ENCODE data around the gene ZSCAN4. TPM values are rescaled to one million over a fixed set of nuclear protein-coding genes. Genes with fewer than 3 reads are reported as not detected.

Gene ZSCAN4
- total RNA-seq, 4 donors from 2014 or later, result not detected

GRCh38 chr19:57665261-57665806 lies 3.4 kb upstream of the ZSCAN4 start:
- Histone ChIP-seq H3K4me1 (peaks cover 0 to 5% (median 2%) of the 10 kb centered on the region in 4 donors), H3K36me3 (no peaks in the 10 kb centered on the region), H3K27me3 (peaks cover 0 to 3% of the 10 kb centered on the region in 2 donors), H3K4me3 (no peak overlapping the region), H3K9me3 (peaks cover 0 to 18% (median 0%) of the 10 kb centered on the region in 4 donors), H3K27ac (no peak overlapping the region)
- no peak for TF ChIP-seq EP300 (IDR thresholded peaks at IDR 0.05)
- TF ChIP-seq, protein P1, sequence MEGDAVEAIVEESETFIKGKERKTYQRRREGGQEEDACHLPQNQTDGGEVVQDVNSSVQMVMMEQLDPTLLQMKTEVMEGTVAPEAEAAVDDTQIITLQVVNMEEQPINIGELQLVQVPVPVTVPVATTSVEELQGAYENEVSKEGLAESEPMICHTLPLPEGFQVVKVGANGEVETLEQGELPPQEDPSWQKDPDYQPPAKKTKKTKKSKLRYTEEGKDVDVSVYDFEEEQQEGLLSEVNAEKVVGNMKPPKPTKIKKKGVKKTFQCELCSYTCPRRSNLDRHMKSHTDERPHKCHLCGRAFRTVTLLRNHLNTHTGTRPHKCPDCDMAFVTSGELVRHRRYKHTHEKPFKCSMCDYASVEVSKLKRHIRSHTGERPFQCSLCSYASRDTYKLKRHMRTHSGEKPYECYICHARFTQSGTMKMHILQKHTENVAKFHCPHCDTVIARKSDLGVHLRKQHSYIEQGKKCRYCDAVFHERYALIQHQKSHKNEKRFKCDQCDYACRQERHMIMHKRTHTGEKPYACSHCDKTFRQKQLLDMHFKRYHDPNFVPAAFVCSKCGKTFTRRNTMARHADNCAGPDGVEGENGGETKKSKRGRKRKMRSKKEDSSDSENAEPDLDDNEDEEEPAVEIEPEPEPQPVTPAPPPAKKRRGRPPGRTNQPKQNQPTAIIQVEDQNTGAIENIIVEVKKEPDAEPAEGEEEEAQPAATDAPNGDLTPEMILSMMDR (IDR thresholded peaks at IDR 0.05), result no peak
- no peak for TF ChIP-seq POLR2A (IDR thresholded peaks at IDR 0.05)
- 85 to 86% methylated on average over 9 of the region's 9 CpGs for WGBS, 2 donors
- no peak for DNase-seq (ENCODE audit: low spot score in 2 of 2)

- peaks cover 0 to 20% (median 0%) of the 10 kb centered on the region in 4 donors for H3K9me3 ChIP-seq
- WGBS, 2 donors, result 88 to 94% methylated on average over 1 of the region's 1 CpG
- H3K27me3 ChIP-seq, result peaks cover 0 to 3% of the 10 kb centered on the region in 2 donors
- no peak for TF ChIP-seq POLR2A (IDR thresholded peaks at IDR 0.05)
- TF ChIP-seq, protein P1 (IDR thresholded peaks at IDR 0.05), result no peak
- TF ChIP-seq EP300 (IDR thresholded peaks at IDR 0.05), result no peak
- no peak overlapping the region for H3K27ac ChIP-seq
- no peaks in the 10 kb centered on the region for H3K36me3 ChIP-seq
- peaks cover 0 to 5% (median 2%) of the 10 kb centered on the region in 4 donors for H3K4me1 ChIP-seq
- no peak for DNase-seq (ENCODE audit: low spot score in 2 of 2)
- no peak overlapping the region for H3K4me3 ChIP-seq
These were observed 1.5 kb upstream of the ZSCAN4 start for GRCh38 chr19:57667228-57667627.

- H3K4me1 ChIP-seq, result no peaks in the 10 kb centered on the region
- H3K27ac ChIP-seq, result no peak overlapping the region
- no peak overlapping the region for H3K4me3 ChIP-seq
- WGBS, 2 donors, result 59 to 60% methylated on average over 7 of the region's 7 CpGs
- no peaks in the 10 kb centered on the region for H3K27me3 ChIP-seq
- H3K9me3 ChIP-seq, result peaks cover 0 to 23% (median 0%) of the 10 kb centered on the region in 4 donors
- DNase-seq (ENCODE audit: low spot score in 2 of 2), result no peak
- no peak for TF ChIP-seq EP300 (IDR thresholded peaks at IDR 0.05)
- TF ChIP-seq POLR2A (IDR thresholded peaks at IDR 0.05), result no peak
- TF ChIP-seq, protein P1 (IDR thresholded peaks at IDR 0.05), result no peak
- no peaks in the 10 kb centered on the region for H3K36me3 ChIP-seq
These were observed 2.6 kb downstream of the ZSCAN4 start for GRCh38 chr19:57671124-57671895.

DNA sequence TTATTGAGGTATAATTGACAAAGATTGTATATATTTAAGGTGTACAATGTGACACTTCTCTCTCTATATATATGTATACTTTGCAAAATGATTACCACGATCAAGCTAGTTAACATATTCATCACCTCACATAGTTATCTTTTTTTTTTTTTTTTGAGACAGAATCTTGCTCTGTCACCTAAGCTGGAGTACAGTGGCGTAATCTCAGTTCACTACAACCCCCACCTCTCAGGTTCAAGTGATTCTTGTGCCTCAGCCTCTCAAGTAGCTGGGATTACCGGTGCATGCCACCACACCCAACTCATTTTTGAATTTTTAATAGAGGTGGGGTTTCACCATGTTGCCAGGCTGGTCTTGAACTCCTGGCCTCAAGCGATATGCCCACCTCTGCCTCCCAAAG lies 3.7 kb downstream of the ZSCAN4 start:
- H3K36me3 ChIP-seq, result no peaks in the 10 kb centered on the region
- H3K4me3 ChIP-seq, result no peak overlapping the region
- no peaks in the 10 kb centered on the region for H3K27me3 ChIP-seq
- H3K9me3 ChIP-seq, result peaks cover 0 to 30% (median 0%) of the 10 kb centered on the region in 4 donors
- no peak for DNase-seq (ENCODE audit: low spot score in 2 of 2)
- WGBS, 2 donors, result 76 to 77% methylated on average over 4 of the region's 4 CpGs
- no peak overlapping the region for H3K27ac ChIP-seq
- no peaks in the 10 kb centered on the region for H3K4me1 ChIP-seq
- TF ChIP-seq EP300 (IDR thresholded peaks at IDR 0.05) (no peak), POLR2A (IDR thresholded peaks at IDR 0.05) (no peak)
- TF ChIP-seq, protein P1 (IDR thresholded peaks at IDR 0.05), result no peak

DNA sequence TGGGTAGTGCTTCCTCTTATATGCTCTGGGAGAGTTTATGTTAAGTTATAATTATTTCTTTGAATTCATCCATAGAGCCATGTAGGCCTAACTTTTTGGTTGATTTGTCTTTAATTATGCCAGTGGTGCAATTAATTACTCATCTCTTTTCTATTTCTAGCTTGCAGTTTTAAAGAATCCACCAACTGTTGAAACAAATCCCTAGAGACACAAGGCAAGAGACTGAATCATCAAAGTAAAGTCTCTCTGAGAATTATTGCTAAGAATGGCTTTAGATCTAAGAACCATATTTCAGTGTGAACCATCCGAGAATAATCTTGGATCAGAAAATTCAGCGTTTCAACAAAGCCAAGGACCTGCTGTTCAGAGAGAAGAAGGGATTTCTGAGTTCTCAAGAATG lies 7.1 kb downstream of the ZSCAN4 start:
- H3K9me3 ChIP-seq, result peaks cover 0 to 36% (median 0%) of the 10 kb centered on the region in 4 donors
- no peaks in the 10 kb centered on the region for H3K27me3 ChIP-seq
- no peaks in the 10 kb centered on the region for H3K36me3 ChIP-seq
- no peak overlapping the region for H3K27ac ChIP-seq
- TF ChIP-seq, protein P1 (IDR thresholded peaks at IDR 0.05), result no peak
- TF ChIP-seq POLR2A (IDR thresholded peaks at IDR 0.05) (no peak), EP300 (IDR thresholded peaks at IDR 0.05) (no peak)
- no peaks in the 10 kb centered on the region for H3K4me1 ChIP-seq
- H3K4me3 ChIP-seq, result no peak overlapping the region
- 70 to 74% methylated on average over 2 of the region's 2 CpGs for WGBS, 2 donors
- DNase-seq (ENCODE audit: low spot score in 2 of 2), result no peak

Measured in tibial nerve (tissue), 4 donors.